SK-N-SH treated with all-trans-retinoic acid at 6 μM for 48 hours (cell line): ENCODE results near the gene ANKRD12.
A peak's percentile ranks its signal among the peaks of the same experiment; 100 is the strongest.
"Not testable (repeated sequence)": the region's sequence is repeated elsewhere in the genome, so short reads cannot be mapped to it uniquely, and the experiment has no call there.

Experiments
- ATAC-seq: fragments of 200-7000 bp; cut with Tn5 transposase; 3 replicates; pipeline ENCODE4 v1.9.1; 2020; ENCODE audit warnings: mild to moderate bottlenecking, moderate library complexity
- ARNTL ChIP-seq: fragments of 450-650 bp; formaldehyde crosslinking; IDR thresholded peaks from 2 replicates; pipeline ENCODE4 v1.5.0; 2020; ENCODE audit warnings: low read depth, mild to moderate bottlenecking, moderate library complexity, borderline replicate concordance
- BACH2 ChIP-seq: fragments of 250-450 bp; sonication (Bioruptor Pico); IDR thresholded peaks from 2 replicates; pipeline ENCODE4 v1.9.0; 2021; ENCODE audit warnings: mild to moderate bottlenecking, borderline replicate concordance
- CREB5 ChIP-seq: fragments of 250-450 bp; sonication (Bioruptor Pico); IDR thresholded peaks from 2 replicates; pipeline ENCODE4 v1.5.1; 2020; ENCODE audit warnings: low read depth, mild to moderate bottlenecking, moderate library complexity
- CSDC2 ChIP-seq: fragments of 250-450 bp; sonication (Bioruptor Pico); IDR thresholded peaks from 2 replicates; pipeline ENCODE4 v1.5.0; 2020; ENCODE audit warnings: mild to moderate bottlenecking, moderate library complexity
- ESRRG ChIP-seq: fragments of 250-450 bp; sonication (Bioruptor Pico); IDR thresholded peaks from 2 replicates; pipeline ENCODE4 v1.6.1; 2021; ENCODE audit warnings: mild to moderate bottlenecking
- ISL1 ChIP-seq: fragments of 250-450 bp; sonication (Bioruptor Pico); IDR thresholded peaks from 2 replicates; pipeline ENCODE4 v2.1.2; 2022; ENCODE audit warnings: mild to moderate bottlenecking, moderate library complexity
- PATZ1 ChIP-seq: fragments of 250-450 bp; sonication (Bioruptor Pico); IDR thresholded peaks from 2 replicates; pipeline ENCODE4 v1.8.0; 2020; ENCODE audit warnings: mild to moderate bottlenecking, moderate library complexity, borderline replicate concordance
- POU6F1 ChIP-seq: fragments of 250-450 bp; sonication (Bioruptor Pico); IDR thresholded peaks from 2 replicates; pipeline ENCODE4 v1.8.0; 2021; ENCODE audit warnings: low read depth, mild to moderate bottlenecking, moderate library complexity, borderline replicate concordance
- PPARA ChIP-seq: fragments of 250-450 bp; sonication (Bioruptor Pico); IDR thresholded peaks from 2 replicates; pipeline ENCODE4 v1.5.0; 2020; ENCODE audit warnings: mild to moderate bottlenecking, borderline replicate concordance
- RARB ChIP-seq: fragments of 250-450 bp; sonication (Bioruptor Pico); IDR thresholded peaks from 2 replicates; pipeline ENCODE4 v1.8.0; 2021; ENCODE audit warnings: mild to moderate bottlenecking, moderate library complexity
- SNAI2 ChIP-seq: fragments of 250-450 bp; sonication (Bioruptor Pico); IDR thresholded peaks from 2 replicates; pipeline ENCODE4 v1.5.0; 2020; ENCODE audit warnings: mild to moderate bottlenecking, moderate library complexity
- TCF4 ChIP-seq: fragments of 250-450 bp; sonication (Bioruptor Pico); IDR thresholded peaks from 2 replicates; pipeline ENCODE4 v1.8.0; 2021; ENCODE audit warnings: mild to moderate bottlenecking, moderate library complexity, borderline replicate concordance
- TOX ChIP-seq: fragments of 250-450 bp; sonication (Bioruptor Pico); IDR thresholded peaks from 2 replicates; pipeline ENCODE4 v1.8.0; 2021; ENCODE audit warnings: mild to moderate bottlenecking, moderate library complexity, borderline replicate concordance
- TSHZ2 ChIP-seq: fragments of 250-450 bp; sonication (Bioruptor Pico); IDR thresholded peaks from 2 replicates; pipeline ENCODE4 v1.5.0; 2020; ENCODE audit warnings: mild to moderate bottlenecking, moderate library complexity
- ZFP3 ChIP-seq: fragments of 250-450 bp; sonication (Bioruptor Pico); IDR thresholded peaks from 2 replicates; pipeline ENCODE4 v1.5.0; 2020; ENCODE audit warnings: mild to moderate bottlenecking, moderate library complexity
- ZNF565 ChIP-seq: fragments of 450-650 bp; formaldehyde crosslinking; conservative IDR thresholded peaks from 2 replicates; pipeline ENCODE4 v1.5.0; 2020; ENCODE audit warnings: low read depth, mild to moderate bottlenecking, moderate library complexity
- ZNF70 ChIP-seq: fragments of 450-650 bp; formaldehyde crosslinking; IDR thresholded peaks from 2 replicates; pipeline ENCODE4 v1.5.0; 2020; ENCODE audit warnings: mild to moderate bottlenecking, moderate library complexity

Gene ANKRD12

GRCh38 chr18:9136315-9137155, at the start of gene ANKRD12:
Gene ANKRD12 (plus strand): TSS chr18:9136781. CDS start chr18:9182433, 45,652 bp downstream.
- TF ChIP-seq ARNTL (peak; percentile 96), TSHZ2 (CRISPR knock-in tag) (peak; percentile 44; the same call in 1 of the 2 replicates), CSDC2 (CRISPR knock-in tag) (no peak), PATZ1 (CRISPR knock-in tag) (0 out of 2 replicates have a peak, but pooled peaks have one; percentile 15), ZNF70 (no peak)
- peak; percentile 89 for ATAC-seq

GRCh38 chr18:9087144-9087543, 49.4 kb upstream of the ANKRD12 start:
- no peak for ATAC-seq
- TF ChIP-seq ISL1 (CRISPR knock-in tag) (no peak), ZNF70 (no peak), PPARA (CRISPR knock-in tag) (no peak), ARNTL (no peak), CREB5 (CRISPR knock-in tag) (no peak), PATZ1 (CRISPR knock-in tag) (no peak)

DNA sequence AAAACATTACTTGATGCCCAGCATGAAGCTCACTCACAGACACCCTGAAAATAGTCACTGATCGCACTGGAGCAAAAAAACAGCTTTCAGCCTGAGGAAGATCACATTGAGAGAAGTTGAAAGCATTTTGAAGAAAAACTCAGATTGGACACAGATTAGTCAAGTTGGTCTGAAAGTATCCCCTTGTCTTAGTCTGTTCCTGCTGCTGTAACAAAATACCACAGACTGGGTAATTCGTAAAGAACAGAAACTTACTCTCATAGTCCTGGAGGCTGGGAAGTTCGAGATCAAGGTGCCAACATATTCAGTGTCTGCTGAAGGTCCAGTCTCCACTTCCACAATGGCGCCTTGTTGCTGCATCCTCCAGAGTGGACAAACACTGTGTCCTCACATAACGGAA, 48.3 kb upstream of the ANKRD12 start:
- no peak for TF ChIP-seq BACH2 (CRISPR knock-in tag)
- no peak for TF ChIP-seq SNAI2
- no peak for TF ChIP-seq ZNF565 (CRISPR knock-in tag)
- TF ChIP-seq TCF4 = no peak
- TF ChIP-seq POU6F1 (CRISPR knock-in tag) = no peak
- no peak for TF ChIP-seq ESRRG (CRISPR knock-in tag)
- no peak for TF ChIP-seq RARB
- TF ChIP-seq ARNTL = no peak
- TF ChIP-seq ZNF70 = no peak
- TF ChIP-seq CREB5 (CRISPR knock-in tag) = no peak
- no peak for TF ChIP-seq TOX (CRISPR knock-in tag)
- TF ChIP-seq TSHZ2 (CRISPR knock-in tag) = no peak
- TF ChIP-seq ZFP3 = no peak
- TF ChIP-seq ISL1 (CRISPR knock-in tag) = no peak
- ATAC-seq = no peak

- ATAC-seq = not testable (repeated sequence)
Observed at GRCh38 chr18:9088727-9089126, 47.9 kb upstream of the ANKRD12 start.
